Activated CD8-positive, alpha-beta memory T cell treated with anti-CD3 and anti-CD28 coated beads for 1 hour (primary cell): ENCODE results near the gene RASAL2.
"Not testable (repeated sequence)": the region's sequence is repeated elsewhere in the genome, so short reads cannot be mapped to it uniquely, and the experiment has no call there.

Experiments
- DNase-seq, 2 donors: peaks; one replicate each; pipeline ENCODE4 v3.0.0-alpha.2; 2020; ENCODE audit warnings: low read depth in 1 of 2; ENCODE audit errors: extremely low read depth in 1 of 2

The RASAL2 gene

DNA sequence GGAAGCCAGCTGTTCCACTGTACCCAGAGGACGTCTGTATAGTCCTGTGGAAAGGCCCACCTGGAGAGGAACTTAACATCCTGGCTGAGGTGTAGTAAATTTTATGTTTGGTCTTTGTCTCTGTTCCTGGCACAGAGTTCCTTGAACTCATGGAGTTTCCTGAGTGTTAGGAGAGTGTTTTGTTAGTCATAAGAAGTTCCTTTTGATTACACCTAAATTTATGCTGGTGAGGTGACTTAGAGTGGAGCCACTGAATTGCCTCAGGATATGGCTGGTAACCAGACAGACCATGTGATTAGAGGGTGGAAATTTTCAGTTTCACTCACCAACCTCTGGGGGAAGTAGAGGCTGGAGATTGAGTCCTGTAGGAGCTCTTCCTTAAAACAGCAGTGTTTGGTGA lies 57.9 kb downstream of the RASAL2 start:
- no peak for DNase-seq

DNA sequence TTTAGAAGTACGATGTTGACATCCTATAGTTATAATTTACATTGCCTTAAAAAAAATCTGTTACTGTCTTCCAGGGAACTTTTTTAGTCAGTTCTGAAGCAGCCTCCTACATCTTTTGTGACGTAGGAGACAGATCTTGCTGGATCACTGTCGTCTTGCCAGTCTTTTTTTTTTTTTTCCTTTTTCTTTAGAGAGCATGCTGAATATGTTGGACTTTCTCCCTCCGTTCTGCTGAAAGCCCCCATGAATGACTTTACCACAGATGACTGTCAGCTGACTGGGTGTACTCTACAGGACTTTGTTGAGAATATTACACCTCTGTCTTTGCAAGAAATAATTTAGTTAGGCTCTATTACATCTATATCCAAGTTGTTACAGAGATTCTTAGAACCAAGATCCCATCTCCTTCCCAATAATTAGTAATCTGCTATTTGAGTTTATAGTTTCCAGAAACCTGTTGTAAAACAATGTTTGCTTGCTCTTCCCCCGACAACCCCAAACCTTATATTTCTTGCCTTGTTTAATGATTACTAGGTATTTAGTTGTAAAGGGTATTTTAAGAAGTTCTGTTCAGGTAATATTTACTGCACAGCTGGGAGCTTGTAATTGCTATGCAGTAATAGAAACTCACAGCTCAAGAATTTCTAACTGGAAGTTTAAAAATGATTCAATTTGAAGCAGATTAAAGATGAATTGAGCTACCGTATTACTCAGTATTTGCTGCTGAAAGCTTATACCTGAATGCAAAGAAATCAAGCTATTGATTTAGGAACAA lies 61.8 kb downstream of the RASAL2 start:
- no peak for DNase-seq

DNA sequence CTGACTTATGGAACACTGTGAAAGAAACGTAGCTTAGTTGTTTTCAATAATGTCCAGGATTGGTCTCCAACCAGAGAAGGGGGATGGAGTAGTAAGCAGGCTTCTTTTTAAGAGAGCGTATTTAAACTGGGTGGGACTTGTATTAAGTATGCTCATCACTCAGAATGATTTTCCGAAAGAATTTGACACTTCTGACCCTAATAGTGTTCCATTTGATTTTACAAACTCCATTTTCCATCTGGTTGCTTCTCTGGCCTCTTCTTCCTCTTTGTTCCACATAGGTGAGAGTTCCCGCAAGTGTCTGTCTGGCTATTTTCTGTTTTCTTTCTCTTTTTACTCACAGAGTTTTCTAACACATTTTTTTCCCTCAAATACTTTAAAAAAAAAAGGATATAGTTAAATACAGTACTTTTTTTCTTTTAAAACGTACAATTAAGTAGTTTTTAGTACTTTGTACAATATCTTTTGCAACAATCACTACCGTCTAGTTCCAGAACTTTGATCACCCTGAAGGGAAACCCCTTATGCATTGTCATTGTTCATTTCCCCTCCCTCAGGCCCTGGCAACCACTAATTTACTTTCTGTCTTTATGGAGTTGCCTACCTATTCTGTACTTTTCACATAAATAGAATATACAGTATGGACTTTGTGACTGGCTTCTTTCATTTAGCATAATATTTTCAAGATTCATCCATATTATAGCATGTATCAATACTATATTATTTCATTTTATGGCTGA lies 67.0 kb downstream of the RASAL2 start:
- DNase-seq = no peak

- DNase-seq = no peak
Measured at GRCh38 chr1:178161516-178161915, 67.6 kb downstream of the RASAL2 start.

GRCh38 chr1:178165196-178165595 lies 71.3 kb downstream of the RASAL2 start:
- no peak for DNase-seq

- DNase-seq = no peak
Measured at GRCh38 chr1:178166429-178167024, 72.6 kb downstream of the RASAL2 start.

- no peak for DNase-seq
Measured at GRCh38 chr1:178168536-178168935, 74.6 kb downstream of the RASAL2 start.

DNA sequence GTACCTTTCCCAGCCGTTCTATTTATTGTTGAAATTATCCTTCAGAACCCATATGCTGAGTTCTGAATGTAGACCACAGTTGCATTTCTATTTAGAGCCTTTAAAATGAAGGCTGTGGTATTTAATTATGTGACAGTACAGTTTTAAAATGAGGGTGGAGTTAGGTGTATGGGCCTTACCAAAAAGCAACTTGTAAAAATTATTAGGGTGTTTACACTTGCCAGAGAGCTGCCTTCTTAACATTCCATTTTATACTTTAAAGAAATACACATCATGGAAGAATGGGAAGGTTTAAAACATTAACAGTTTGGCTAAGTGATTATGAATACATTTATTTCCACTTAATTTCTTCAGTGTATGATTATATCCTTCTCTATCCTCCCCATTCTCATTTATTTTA lies 75.7 kb downstream of the RASAL2 start:
- no peak for DNase-seq

DNA sequence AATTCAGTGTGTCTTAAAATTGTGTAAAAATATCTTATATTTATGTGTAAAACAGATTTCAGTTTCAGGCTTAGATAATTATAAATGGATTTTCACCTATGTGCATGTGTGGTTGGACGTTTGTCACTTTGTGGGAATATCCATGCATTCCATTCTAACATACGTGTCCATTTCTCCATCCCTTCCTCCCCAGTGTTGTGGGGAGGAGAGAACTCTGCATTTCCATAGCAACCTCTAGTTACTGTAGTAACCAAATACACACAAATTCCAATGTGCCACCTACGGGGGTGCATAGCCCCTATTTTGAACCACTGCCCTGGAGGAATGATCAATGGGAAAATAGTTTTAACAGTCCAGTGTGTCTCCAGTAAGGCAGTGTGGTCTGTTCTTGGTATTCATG lies 79.0 kb downstream of the RASAL2 start:
- DNase-seq = no peak

- DNase-seq = no peak
Measured at GRCh38 chr1:178174539-178174938, 80.6 kb downstream of the RASAL2 start.

- DNase-seq = no peak
Measured at GRCh38 chr1:178180405-178180804, 86.5 kb downstream of the RASAL2 start.

DNA sequence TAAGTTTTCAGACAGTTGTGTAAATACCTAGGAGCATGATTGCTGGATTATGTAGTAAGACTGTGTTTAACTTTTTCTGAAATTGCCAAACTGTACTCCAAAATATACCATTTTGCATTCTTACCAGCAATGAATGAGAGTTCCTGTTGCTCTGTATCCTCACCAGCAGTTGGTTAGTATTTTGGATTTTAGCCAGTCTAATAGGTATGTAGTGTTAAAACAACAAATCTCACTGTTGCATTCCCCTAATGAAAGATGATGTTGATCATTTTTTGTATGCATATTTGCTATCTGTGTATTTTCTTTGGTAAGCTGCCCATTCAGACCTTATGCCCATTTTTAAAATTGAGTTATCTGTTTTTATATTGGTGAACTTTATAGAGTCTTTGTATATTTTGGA lies 89.9 kb downstream of the RASAL2 start:
- no peak for DNase-seq

DNA sequence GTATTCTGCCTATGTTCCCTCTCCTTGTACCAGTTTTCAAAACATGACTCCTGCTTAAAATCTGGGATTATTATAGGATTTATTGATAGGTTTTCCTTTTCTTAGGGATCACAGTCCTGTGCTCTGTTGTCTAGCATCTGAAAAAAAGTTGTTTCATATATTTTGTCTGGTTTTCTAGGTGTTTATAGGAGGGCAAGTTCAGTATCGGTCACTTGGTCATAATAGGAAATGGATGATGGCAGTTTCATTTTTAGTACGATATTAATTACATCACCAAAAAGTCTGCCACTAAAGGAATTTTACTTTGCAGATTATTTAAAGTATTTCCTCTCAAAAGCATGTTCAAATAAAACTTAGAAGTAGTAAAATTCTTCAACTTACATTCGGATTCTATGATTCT lies 94.4 kb downstream of the RASAL2 start:
- no peak for DNase-seq

GRCh38 chr1:178189814-178190213 lies 95.9 kb downstream of the RASAL2 start:
- DNase-seq = no peak

- no peak for DNase-seq
Measured at GRCh38 chr1:178190881-178191280, 97.0 kb downstream of the RASAL2 start.

DNA sequence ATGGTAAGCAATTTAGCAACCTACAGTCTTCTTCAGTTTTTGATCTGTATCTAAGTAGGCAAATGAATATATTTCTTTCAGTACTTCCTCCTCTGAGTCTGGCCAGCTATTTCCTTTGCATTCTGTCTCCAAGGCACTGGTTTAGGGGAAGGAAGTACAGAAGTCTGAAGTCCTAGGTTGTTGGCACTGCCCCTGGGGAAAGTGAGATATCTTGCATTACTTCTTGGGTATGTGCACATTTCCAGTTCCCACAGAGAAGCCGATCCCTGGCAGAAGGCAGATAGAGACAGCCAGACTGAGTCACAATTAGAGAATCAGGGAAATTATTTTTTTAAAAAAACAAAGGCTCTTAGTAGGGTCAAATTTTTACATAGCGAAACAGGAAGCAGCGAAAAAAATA lies 98.8 kb downstream of the RASAL2 start:
- DNase-seq = no peak

DNA sequence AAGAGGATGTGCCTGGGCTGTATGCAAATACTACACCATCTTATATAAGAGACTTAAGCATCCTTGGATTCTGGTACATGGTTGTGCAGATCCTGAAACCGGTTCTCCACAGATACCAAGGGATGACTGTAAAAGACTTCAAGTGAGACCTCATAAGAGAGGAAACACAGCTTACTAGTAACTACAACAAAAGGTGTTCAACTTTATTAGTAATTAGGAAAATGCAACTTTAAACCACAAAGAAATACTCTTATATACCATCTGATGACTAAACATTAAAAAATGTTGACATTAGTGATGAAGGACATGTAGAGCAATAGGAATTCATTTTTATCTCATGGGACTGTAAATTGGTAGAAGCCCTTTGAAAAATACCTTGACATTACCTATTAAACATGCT lies 102.7 kb downstream of the RASAL2 start:
- no peak for DNase-seq

DNA sequence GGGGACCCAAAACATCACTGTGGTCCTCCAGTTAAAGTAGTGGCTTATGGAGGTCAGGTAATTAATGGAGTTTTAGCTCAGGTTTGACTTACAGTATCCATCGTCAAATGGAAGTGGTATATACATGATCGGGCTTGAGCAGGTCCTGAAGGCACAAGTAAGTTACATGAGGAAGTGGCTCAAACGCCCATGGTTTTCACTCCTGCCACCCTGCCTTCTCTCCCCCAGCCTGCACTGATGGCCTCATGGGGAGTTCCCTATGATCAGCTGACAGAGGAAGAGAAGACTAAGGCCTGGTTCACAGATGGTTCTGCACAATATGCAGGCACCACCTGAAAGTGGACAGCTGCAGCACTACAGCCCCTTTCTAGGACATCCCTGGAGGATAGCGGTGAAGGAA lies 108.2 kb downstream of the RASAL2 start:
- not testable (repeated sequence) for DNase-seq

GRCh38 chr1:178202546-178202945 lies 108.6 kb downstream of the RASAL2 start:
- DNase-seq = not testable (repeated sequence)

DNA sequence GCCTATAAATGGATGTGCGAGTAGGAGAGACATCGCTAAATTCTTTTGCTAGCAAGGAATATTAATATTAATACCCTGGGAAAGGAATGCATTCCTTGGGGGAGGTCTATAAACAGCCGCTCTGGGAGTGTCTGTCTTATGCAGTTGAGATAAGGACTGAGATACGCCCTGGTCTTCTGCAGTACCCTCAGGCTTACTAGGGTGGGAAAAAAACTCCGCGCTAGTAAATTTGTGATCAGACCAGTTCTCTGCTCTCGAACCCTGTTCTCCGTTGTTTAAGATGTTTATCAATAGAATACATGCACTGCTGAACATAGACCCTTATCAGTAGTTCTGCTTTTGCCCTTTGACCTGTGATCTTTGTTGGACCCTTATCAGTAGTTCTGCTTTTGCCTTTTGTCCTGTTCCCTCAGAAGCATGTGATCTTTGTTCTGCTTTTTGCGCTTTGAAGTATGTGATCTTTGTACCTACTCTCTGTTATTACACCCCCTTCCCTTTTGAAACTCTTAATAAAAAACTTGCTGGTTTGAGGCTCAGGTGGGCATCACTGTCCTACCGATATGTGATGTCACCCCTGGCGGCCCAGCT lies 114.5 kb downstream of the RASAL2 start:
- not testable (repeated sequence) for DNase-seq

DNA sequence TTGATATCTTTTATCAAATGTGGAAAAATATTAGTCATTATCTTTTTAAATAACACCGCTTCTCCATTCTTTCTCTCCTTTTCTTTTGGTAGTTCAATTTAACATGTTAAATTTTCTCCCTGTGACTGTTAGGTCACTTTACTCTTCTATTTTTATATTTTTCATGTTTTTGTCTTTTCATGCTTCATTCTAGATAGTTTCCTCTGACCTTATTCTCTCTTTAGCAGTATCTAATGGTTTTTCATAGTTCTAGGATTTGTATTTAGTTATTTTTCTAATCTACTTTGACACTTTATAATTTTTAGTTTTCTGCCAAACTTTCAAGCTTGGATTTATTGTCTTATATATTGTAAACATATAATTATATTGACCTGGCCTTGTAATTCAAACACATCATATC lies 116.0 kb downstream of the RASAL2 start:
- DNase-seq = no peak

DNA sequence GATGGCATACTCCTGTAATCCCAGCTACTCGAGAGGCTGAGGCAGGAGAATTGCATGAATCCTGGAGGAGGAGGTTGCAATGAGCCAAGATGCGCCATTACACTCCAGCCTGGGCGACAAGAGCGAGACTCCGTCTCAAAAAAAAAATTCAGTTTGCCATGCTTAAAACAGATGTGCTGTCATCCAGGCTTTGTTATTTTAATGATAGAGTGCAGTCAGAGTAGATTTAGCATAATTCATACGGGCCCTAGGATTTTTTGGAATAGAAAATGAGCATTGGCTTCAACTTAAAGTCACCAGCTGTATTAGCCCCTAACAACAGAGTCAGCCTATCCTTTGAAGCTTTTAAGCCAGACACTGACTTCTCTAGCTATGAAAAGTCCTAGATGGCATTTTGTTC lies 124.6 kb downstream of the RASAL2 start:
- DNase-seq = no peak
